Head of caudate nucleus (tissue), 42 donors: Measurements from ENCODE around the gene CGAS.
"Not testable (repeated sequence)": the region's sequence is repeated elsewhere in the genome, so short reads cannot be mapped to it uniquely, and the experiment has no call there.

ENCODE experiments used
- DNase-seq, 42 donors: peaks; one replicate each; pipeline versions ENCODE4 v3.0.0 to v3.0.0-alpha.2; 2020 to 2021; ENCODE audit warnings: mixed read lengths in 7 of 42
- intact Hi-C: fragments of 100-400 bp; cut with DNase I; formaldehyde crosslinking; loops from one replicate; pipeline ENCODE4 v1.15.0; 2022

Gene CGAS

GRCh38 chr6:73413102-73413501, 39.0 kb downstream of the CGAS start:
- no peak for DNase-seq
- intact Hi-C loops: no loop called here

DNA sequence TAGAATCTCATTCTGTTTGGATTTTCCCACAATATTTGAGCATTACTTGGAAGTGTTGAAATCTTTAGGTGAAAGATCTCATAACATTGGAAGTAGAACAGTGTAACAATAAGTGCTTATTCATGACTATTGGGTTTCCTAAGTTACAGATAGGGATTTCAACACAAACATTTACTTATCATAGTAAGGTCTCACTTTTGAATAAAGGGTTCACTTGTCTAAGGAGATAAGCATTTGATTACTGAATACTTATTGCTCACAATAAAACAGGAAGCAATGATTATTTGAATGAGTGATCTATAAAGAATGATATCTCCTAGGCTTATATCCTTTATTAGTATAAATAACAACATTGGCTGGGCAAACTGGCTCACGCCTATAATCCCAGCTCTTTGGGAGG, 42.7 kb downstream of the CGAS start:
- no peak for DNase-seq
- intact Hi-C loops: no loop called here

GRCh38 chr6:73400656-73401055, 51.4 kb downstream of the CGAS start:
- DNase-seq: no peak
- intact Hi-C loops: no loop called here

- intact Hi-C loops: no loop called here
- no peak for DNase-seq
Observed at GRCh38 chr6:73395875-73396274, 56.2 kb downstream of the CGAS start.

DNA sequence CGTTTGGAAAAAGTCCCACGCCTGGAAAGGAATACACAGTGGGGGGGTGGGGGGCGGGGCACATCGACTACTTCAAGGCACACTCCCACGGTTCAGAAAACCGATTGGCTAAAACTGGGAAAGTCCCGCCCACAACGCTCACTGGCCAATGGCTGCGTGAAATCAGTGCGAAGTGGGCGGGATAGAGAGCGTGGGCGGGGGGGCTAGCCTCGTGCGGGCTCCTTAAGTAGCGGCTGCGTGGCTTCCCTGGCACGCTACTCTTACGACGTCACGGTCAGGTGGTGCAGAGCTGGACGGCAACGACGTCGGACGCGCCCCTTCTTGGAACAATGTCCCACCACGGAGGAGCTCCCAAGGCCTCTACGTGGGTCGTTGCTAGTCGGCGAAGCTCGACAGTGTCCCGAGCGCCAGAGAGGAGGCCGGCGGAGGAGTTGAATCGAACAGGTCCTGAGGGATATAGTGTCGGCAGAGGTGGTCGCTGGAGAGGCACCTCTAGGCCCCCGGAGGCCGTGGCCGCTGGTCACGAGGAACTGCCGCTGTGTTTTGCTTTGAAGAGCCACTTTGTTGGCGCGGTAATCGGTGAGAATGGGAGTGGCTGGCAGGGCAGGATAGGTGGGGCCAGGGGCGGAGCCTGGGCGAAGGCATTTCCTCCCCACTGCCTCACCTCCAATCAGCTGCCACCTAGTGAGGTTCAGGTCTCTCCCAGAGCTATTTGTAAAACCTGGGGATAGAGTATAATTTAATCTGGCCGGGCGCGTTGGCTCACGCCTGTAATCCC, 57.3 kb downstream of the CGAS start, which contains the start of gene DDX43:
Gene DDX43 (plus strand): TSS at position 252 of the 778 bp plus-strand sequence. CDS start 78 bp downstream, at position 330.
- DNase-seq: peak in 12 of 42 donors; percentile 4 to 58 (median 36)

DNA sequence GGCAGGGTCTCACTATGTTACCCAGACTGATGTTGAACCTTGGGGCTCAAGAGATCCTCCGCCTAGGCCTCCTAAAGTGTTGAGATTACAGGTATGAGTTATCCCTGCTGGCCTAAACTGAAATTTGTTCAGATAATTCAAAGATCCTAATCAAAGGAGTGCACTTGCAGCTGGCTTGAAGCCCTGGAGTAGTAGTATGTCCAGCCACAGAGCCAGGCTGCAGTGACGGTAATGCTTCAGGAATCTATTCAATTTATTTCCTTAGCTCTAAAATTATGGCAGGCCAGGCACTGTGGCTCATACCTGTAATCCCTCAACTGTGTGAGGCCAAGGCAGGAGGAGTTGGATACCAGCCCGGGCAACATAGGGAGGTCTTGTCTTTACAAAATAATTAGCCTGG, 58.8 kb downstream of the CGAS start:
- intact Hi-C loops: no loop called here
- no peak for DNase-seq

More for the DNA sequence above, 57.3 kb downstream of the CGAS start, which contains the start of gene DDX43:
- intact Hi-C loops: no loop called here

GRCh38 chr6:73392188-73392587, 59.9 kb downstream of the CGAS start:
- intact Hi-C loops, DNase-seq: not testable (repeated sequence)

- intact Hi-C loops: no loop called here
- no peak for DNase-seq
Observed at GRCh38 chr6:73391675-73392074, 60.4 kb downstream of the CGAS start.

DNA sequence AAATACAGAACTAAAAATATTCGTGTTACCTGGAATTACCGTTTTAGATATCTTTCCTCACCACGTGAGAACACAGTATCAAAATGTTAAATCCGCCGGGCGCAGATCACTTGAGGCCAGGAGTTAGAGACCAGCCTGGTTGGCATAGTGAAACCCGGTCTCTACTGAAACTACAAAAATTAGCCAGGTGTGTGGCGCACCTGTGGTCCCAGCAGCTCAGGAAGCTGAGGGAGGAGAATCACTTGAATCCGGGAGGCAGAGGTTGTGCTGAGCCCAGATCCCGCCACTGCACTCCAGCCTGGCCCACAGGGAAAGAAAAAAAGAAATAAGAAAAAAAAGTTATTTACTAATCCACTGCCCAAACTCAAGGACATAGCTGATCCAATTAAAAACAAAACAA, 62.2 kb downstream of the CGAS start:
- intact Hi-C loops: no loop called here
- DNase-seq: no peak

DNA sequence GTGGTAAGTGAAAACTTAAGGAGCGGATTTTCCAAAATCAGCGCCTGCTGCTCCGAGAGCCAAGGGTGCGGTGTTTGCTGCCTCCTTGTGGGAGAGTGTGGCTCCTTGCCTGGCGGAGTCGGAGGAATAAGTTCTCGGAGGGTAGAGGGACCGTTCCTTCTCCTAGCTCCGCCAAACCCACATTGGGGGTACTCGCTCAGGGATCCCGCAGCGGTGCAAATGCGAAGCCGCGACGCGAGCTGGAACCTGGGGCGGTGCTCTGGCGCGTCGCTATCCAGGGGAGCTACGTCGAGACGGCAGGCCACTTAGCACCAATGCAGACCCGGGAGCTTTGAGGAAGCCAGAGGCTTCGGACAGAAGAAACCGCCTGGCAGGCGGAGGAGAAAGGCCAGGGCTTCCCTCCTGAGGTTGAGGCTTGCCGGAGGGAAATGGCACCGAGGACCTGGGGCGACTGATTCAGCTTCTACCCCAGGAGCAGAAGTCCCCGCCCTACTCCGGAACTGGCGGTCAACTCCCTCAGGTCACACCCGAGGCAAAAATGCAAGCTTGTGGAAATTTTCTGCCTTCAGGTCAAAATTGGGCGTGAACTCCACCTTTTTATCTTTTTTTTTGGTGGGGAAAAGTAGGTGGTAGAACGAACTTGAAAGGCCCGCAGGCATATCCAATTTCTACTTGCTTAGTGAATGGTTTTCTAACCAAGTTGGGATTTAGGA, 63.1 kb downstream of the CGAS start:
- intact Hi-C loops: no loop called here
- DNase-seq: peak; percentile 12 to 83 (median 62)

- DNase-seq: no peak
- intact Hi-C loops: no loop called here
Observed at GRCh38 chr6:73388433-73388799, 63.7 kb downstream of the CGAS start.

GRCh38 chr6:73382462-73383113, 69.5 kb downstream of the CGAS start:
- DNase-seq: no peak
- intact Hi-C loops: no loop called here

DNA sequence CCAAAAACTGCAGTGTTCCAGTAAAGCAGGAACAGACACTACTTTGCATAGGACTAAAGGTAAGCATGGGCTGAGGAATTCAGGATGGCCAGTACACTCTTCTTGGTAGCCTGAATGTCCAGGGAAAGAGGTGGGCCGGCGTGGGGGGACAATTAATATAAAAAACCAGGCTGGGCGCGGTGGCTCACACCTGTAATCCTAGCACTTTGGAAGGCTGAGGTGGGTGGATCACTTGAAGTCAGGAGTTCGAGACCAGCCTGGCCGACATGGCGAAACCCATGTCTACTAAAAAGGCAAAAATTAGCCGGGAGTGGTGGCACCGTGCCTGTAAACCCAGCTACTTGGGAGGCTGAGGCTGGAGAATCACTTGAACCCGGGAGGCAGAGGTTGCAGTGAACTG, 70.6 kb downstream of the CGAS start:
- DNase-seq, intact Hi-C loops: not testable (repeated sequence)

GRCh38 chr6:73377225-73377624, 74.9 kb downstream of the CGAS start:
- intact Hi-C loops: no loop called here

DNA sequence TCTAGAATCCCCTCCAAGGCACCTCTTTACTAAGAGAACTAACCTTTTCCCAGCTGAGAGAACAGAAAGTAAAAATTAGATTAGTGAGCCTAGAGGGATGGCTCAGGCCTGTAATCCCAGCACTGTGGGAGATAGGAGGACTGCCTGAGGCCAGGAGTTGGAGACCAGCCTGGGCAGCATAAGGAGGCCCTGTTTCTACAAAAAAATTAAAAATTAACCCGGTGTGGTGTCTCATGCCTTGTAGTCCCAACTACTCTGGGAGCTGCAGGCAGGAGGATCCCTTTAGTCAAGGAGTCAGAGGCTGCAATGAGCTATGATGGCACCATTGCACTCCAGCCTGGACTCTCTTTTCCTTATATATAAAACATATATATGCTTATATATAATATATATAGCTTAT, 76.9 kb downstream of the CGAS start:
- no peak for DNase-seq

More at GRCh38 chr6:73377225-73377624, 74.9 kb downstream of the CGAS start:
- DNase-seq: no peak

More for the DNA sequence above, 76.9 kb downstream of the CGAS start:
- intact Hi-C loops: no loop called here
